Stimulated activated CD4-positive, alpha-beta T cell treated with anti-CD3 and anti-CD28 coated beads, Interleukin-4, amount 100 ng/mL, for 4 hours (primary cell): Measurements from ENCODE around the gene HDAC1.
"Not testable (repeated sequence)": the region's sequence is repeated elsewhere in the genome, so short reads cannot be mapped to it uniquely, and the experiment has no call there.

Experiments used
- DNase-seq, 2 experiments: peaks; one replicate each; pipeline ENCODE4 v3.0.0-alpha.2; 2020

The HDAC1 gene

DNA sequence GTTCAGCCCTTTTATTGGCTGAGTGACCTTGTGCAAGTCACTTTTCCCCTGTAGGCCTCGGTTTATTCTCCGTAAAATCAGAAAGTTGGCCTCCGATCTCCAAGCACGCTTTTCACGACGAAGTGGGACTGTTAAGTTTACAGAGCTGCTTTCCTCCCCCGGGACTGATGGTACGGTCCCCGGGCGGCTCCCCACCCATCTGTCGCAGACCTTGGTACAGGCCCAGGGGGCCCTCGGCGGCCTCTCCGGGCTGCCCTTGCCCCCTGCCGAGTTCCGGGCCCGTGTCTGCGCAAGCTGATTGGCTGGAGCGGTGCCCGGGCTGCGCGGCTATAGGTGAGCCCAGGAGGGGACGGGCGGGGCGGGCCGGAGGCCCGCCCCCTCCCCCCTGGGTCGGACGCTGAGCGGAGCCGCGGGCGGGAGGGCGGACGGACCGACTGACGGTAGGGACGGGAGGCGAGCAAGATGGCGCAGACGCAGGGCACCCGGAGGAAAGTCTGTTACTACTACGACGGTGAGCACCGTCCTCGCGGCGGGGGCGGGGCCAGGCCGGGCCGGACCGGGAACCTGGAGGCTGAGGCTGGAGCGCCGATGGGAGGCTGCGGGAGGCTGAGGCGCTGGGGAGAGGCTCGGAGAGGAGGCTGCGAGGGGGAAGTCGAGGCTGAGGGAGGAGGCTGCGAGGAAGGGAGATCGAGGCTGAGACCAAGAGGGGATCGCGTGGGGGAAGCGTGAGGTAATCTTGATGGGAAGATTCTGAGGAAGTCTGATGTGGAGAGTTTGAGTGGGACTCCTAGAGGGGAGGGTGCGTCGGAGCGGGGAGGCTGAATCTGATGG, at the start of gene HDAC1:
Gene HDAC1, plus strand, starts transcription at position 376 of the 831 bp plus-strand sequence. Its CDS starts 87 bp downstream, at position 463.
- peak; percentile 96 to 97 for DNase-seq

DNA sequence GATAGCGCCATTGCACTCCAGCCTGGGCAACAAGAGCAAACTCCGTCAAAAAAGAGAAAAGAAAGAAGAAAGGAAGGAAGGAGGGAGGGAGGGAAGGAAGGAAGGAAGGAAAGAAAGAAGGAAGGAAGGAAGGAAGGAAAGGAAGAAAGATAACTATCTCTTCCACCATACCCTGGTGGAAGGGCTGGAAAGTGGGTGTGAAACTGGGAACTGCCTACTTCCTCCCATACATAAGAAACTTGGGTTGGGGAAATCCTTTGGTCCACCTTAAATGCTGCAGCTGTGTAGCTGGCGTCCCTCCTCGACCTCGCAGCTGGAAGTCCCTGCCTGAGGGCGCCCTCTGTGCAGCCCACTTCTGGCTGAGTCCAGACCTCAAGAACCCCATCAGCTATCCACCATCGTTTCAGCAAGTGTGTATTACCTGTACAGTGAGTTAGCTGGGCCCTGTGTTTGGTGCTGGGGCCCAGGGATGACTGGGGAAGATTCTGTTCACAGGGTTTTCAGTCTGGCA, 49.5 kb upstream of the HDAC1 start:
- DNase-seq: no peak

DNA sequence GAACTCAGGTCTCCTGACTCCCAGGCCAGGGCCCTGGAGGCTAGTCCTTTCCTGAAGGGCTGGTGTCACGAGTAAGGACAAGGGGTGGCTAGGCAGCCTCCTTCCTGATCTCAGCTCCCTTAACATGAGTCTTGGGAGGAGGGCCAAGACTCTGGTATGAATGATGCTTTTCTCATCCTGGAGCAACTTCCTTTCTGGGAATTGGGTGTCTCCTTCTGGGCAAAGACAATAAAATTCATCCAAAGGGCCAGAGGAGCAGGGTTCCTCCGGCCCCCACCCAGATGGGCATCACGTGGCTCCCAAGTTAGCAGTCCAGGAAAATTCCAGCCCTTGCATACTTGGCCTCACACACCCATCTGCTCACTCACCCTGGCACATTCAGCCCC, 45.0 kb upstream of the HDAC1 start, which contains the start of gene FAM167B:
Gene FAM167B, plus strand, starts transcription at position 335 of the 386 bp plus-strand sequence. CDS start 200 bp downstream, outside the sequence.
- DNase-seq: no peak

DNA sequence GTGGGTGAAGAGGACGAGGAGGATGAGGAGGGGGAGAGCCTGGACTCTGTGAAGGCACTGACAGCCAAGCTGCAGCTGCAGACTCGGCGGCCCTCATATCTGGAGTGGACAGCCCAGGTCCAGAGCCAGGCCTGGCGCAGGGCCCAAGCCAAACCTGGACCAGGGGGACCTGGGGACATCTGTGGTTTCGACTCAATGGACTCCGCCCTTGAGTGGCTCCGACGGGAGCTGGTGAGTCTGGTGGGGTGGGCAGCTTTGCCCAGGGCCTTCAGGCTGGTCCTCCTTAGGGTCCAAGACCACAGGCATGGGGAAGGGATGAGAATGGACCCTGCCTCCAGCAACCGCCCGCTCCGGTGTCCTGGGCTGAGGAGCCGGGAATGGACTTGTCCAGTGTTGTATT, 44.4 kb upstream of the HDAC1 start:
- no peak for DNase-seq

DNA sequence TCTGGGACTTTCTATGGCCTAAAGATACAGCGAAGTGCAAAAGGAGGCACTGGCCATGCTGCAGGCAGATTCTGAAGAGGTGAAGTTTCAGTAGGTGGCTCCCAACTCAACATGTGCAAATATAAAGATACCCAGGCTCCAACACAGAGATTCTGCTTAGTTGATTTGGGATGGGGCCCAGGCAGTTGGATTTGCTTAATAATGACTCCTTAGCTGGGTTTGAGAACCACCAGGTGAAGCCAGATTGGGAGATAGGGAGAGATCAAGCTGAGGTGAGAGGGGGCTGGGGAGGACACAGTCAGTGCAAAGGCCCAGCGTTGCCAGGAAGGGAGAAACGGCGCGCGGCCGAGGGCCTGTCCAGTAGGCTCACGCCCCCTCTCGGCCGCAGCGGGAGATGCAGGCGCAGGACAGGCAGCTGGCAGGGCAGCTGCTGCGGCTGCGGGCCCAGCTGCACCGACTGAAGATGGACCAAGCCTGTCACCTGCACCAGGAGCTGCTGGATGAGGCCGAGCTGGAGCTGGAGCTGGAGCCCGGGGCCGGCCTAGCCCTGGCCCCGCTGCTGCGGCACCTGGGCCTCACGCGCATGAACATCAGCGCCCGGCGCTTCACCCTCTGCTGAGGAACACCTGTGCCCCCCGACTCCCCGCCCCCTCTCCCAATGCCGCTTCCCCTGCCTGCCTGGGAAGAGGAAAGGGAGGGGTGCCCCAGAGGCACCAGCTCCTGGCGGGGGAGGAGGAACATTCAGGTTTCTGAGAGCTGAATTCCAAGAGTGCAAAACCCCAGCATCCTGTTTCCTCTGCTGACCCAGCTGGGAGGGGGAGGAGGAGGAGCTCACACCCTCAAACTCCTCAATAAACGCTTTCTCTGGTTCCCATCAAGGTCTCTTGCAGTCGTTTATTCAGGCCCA, 43.6 kb upstream of the HDAC1 start:
- peak; percentile 60 to 78 for DNase-seq

DNA sequence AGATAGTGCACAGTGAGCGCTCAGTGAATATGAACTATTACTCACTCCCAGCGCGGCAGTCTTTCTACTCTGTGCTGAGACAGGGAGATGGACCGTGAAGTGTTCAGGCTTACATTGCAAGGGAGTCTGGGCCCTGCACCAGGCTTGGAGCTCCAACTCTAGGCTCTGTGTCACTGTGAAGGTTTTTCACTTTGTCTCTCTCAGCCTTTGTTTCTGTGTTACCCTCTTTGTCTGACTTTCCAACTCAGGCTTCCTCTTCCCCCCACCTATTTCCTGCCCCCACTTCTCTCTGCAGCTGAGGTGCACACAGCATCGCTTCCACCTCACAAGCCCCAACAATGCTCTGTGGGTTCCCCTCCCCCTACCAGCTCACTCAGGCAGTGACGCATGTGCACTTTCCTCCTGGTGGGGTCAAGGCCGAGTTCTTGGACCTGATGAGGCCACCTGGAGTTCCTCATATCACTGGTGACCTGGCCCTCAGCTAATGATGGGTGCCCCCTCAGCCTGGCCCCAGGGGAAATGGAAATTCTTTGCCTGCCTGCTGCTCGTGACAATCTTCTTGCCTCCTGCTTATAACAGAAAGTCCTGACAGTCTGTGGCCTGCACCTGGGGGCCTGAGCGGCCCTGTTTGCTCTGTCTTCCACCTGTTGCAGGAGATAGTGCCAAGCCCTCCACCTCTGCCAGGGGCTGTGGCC, 41.9 kb upstream of the HDAC1 start:
- DNase-seq: peak; percentile 65 to 82

DNA sequence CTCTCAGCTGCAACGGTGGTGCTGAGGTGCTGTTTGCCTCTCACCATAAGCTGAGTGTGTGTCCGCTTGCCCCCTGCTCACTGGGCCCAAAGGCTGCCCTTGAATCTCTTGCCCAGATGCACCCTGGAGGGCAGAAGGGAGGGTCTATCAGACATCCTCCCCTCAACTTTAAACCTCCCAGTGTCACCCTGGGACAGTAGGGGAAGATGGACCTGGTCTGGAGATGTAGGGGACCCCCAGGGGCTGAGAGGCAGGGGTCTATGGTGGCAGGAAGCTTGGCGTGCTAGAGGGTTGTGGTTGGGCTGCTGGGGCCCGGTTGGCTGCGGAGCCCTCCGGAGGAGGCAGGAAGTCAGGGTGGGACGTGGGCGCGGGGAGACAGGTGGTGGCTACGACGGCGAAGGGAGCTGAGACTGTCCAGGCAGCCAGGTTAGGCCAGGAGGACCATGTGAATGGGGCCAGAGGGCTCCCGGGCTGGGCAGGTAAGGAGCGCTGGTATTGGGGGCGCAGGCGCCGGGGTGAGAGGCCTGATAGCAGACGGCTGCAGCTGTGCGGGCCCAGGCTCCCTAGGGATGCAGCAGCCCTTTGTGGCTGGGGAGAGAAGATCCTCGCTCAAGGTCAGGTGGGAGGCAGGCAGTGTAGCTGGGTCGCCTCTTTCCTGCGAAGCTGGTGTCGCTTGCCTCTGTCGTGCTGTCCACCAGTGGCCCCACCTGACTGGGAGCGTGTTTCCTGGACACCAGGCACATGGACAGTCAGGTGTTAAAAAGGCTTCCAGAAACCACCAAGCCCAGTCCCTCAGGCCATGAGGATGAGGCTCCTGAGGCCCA, 40.8 kb upstream of the HDAC1 start, which contains the start of gene LCK:
Gene LCK, plus strand, starts transcription at position 373 of the 824 bp plus-strand sequence. CDS start 23,065 bp downstream, outside the sequence.
- DNase-seq: peak; percentile 68 to 69

DNA sequence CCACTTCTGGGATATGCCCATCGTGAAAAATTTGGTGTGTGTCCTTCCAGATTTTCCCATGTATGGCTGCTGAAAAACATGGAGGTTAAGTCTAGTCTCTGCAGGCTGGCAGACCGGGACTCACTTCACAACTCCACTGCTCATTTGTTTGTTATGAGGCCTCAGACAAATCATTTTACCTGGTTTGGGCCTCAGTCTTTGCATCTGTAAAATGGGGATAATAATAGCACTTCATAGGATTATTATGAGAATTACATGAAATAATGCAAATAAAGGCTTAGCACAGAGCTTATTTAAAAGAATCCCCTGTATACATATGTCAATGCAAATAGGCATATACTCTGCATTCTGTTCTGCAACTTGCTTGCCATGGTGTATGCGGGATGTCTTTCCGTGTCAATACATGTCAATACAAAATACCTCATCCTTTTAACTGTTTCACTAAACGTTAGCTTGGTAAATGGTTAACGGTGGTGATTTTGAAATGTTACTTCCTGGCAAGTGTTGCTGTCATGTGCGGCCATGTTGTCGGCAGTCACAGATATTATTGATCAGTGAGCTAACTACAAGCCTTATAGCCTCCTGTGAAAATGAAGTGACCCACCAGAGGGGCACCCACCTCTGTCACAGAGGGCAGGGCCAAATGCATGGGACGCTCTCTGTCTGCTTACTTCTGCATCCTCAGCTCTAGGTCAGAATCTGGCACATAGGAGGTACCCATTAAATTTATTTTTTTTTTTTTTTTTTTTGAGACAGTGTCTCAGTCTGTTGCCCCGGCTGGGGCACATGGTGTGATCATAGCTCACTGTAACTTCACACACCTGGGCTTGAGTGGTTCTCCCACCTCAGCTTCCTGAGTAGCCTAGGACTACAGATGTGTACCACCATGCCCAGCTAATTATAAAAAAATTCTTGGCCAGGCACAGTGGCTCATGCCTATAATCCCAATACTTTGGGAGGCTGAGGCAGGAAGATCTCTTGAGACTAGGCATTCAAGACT, 36.5 kb upstream of the HDAC1 start:
- no peak for DNase-seq

DNA sequence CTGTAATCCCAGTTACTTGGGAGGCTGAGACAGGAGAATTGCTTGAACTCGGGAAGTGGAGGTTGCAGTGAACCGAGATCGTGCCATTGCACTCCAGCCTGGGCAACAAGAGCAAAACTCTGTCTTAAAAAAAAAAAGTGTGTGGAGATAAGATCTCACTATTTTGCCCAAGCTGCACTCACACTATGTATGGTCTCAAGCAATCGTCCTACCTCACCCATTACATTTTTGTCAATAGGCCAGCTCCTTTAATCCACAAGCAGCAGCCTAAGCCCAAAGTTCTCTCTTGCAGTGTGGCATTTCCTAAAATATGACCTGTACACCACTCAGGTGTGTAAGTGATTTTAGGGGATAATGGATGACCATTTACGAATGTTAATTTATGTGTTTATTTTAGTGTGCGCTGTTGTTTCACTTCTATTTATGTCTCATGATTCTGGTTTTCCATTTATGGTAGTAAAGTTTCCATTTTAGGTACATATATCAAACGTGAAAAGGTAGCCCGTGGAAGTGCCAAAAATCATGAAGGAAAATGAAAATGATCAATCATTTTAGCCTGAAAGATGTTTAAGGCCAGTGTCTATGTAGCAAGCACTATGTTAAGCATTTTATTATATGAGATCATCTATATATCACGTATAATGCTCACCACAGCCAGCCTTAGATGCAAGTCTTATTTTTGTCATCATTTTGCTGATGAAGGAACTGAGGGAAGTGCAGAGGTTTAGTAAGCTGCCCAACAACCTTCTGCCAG, 35.2 kb upstream of the HDAC1 start:
- DNase-seq: no peak

DNA sequence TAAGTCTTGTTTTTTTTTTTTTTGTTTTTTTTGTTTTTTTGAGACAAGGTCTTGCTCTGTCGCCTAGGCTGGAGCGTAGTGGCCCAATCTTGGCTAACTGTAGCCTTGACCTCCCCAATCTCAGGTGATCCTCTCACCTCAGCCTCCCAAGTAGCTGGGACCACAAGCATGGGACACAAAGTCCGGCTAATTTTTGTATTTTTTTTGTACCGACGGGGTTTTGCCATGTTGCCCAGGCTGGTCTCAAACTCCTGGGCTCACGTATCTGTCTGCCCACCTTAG, 34.7 kb upstream of the HDAC1 start:
- DNase-seq: no peak

DNA sequence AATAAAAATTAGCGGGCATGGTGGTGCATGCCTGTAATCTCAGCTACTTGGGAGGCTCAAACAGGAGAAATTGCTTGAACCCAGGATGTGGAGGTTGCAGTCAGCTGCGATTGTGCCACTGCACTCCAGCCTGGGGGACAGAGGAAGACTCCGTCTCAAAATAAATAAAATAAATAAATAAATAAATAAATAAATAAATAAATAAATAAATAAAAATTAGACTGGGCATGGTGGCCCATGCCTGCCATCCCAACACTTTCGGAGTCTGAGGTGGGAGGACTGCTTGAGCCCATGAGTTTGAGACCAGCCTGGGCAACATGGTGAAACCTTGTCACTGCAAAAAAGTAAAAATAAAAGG, 28.7 kb upstream of the HDAC1 start:
- not testable (repeated sequence) for DNase-seq

DNA sequence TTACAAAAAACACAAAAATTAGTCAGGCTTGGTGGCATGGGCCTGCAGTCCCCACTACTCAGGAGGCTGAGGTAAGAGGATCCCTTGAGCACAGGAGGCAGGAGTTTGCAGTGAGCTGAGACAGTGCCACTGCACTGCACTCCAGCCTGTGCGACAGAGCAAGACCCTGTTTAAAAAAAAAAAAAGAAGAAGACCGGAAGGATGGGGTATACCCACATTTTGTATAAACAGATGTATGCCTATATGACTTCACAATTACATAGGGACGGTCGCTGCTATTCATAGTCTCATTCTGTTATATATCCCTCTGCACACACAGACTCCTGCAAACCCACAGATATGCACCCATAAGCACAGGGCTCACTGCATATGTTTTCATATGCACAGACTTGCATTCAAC, 28.1 kb upstream of the HDAC1 start:
- no peak for DNase-seq

DNA sequence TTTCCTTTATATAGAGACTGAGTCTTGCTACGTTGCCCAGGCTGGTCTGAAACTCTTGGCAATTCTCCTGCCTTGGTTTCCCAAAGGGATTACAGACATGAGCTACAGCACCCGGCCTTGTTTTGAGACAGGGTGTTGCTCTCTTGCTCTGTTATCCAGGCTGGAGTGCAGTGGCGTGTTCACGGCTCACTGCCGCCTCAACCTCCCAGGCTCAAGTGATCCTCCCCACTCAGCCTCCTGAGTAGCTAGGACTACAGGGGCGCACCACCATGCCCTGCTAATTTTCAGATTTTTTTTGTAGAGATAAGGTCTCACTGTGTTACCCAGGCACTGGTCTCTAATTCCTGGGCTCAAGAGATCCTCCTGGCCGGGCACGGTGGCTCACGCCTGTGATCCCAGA, 26.0 kb upstream of the HDAC1 start:
- DNase-seq: no peak

DNA sequence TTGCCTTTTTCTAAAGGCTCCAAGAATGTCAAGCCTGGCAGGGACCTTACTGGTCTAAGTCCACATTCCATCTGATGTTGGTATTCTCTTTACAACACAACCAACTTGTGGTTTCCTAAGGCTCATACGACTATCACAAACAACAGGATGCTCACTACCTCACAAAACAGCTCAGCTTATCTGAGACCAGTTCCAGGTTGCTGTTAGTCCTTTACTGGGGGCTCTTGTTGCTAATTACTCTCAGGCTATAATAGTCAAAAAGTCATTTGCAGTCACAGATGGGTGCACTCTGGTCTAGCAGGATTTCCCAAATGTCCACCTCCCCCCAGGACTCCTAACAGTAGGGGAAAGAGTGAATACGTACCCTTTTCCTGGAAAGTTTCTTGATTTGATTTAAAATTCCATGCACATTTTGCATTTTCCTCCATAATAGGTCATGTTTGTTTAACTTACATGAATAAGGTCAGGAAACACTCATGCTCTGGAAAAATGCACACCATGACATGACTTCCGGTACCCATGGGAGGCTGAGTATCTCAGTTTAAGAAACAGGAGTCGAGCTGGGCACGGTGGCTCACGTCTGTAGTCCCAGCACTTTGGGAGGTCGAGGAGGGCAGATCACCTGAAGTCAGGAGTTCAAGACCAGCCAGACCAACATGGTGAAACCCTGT, 24.8 kb upstream of the HDAC1 start:
- DNase-seq: peak in 1 of 2 experiments; percentile 24

DNA sequence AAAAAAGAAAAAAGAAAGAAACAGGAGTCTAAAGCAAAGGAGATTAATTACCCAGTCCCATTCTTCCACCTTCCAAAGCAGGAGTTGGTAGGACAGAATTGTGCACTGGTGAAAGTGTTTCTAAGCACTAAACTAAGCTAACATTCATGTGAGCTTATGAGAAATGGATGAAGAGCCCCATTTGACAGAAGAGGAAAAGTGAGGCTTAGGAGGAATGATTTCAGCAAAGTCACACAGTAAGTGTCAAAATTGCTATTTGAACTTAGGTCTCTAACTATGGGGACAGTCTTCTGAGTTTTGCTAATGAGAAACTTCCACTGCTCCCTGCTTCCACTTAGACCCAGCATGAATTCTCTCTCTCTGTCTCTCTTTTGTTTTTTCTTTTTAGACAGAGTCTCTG, 22.1 kb upstream of the HDAC1 start:
- DNase-seq: no peak

DNA sequence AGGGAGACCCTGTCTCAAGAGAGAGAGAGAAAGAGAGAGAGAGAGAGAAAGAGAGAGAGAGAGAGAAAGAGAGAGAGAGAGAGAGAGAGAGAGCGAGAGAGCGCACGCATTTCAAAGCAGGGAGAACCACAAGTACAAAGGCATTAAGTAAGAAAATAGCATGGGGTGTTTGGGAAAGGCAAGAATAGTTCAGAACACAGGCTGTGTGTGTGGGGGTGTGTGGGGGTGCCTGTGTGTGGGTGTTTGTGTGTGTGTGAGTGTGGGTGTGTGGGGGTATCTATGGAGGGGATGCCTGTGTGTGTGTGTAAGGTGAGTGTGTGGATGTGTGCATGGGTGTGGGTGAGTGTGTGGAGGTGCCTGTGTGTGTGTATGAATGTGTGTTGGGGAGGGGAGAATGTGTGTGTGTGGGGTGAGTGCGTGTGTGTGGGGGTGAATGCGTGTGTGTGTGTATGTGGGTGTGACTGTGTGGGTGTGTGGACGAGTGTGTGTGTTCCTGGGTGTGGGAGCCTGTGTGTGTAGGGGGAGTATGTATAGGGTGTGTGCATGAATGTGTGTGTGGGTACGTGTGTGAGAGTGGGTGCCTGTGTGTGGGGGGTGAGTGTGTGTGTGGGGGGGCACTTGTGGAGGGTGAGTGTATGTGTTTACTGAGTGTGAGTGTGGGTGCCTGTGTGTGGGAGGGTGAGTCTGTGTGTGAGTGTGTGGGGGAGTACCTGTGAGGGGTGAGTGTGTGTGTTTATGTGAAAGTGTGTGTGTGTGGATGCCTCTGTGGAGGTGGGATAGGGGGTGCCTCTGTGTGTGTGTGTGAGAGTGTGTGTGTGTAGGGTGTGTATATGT, 19.1 kb upstream of the HDAC1 start:
- peak in 1 of 2 experiments; percentile 68 for DNase-seq

DNA sequence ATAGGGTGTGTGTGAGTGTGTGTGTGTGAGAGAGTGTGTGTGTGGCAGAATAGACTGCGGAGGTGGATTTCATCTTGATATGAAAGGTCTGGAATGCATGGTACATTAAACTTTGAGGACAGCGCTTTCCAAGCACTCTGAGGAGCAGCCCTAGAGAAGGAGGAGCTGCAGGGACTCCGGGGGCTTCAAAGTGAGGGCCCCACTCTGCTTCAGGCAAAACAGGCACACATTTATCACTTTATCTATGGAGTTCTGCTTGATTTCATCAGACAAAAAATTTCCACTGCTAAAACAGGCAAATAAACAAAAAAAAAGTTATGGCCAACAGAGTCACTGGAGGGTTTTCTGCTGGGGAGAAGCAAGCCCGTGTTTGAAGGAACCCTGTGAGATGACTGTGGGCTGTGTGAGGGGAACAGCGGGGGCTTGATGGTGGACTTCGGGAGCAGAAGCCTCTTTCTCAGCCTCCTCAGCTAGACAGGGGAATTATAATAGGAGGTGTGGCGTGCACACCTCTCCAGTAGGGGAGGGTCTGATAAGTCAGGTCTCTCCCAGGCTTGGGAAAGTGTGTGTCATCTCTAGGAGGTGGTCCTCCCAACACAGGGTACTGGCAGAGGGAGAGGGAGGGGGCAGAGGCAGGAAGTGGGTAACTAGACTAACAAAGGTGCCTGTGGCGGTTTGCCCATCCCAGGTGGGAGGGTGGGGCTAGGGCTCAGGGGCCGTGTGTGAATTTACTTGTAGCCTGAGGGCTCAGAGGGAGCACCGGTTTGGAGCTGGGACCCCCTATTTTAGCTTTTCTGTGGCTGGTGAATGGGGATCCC, 18.3 kb upstream of the HDAC1 start:
- peak; percentile 64 to 95 for DNase-seq
